B cell (primary cell): ENCODE results near the gene SLC6A20. TPM values are rescaled to one million over a fixed set of nuclear protein-coding genes. Genes with fewer than 3 reads are reported as not detected.

Experiments used
- ATAC-seq: fragments of 200-7000 bp; cut with Tn5 transposase; one replicate; pipeline ENCODE4 v1.10.0; 2021; ENCODE audit warnings: low read depth, mild to moderate bottlenecking, moderate number of reproducible peaks, moderate library complexity
- CTCF ChIA-PET: fragments of 350-600 bp; sonication (Branson Sonifier 250); formaldehyde crosslinking; loops from one replicate; lab custom pipeline; 2021; ENCODE audit warnings: antibody characterized with exemption, inconsistent platforms; lab: Charles Lee
- POLR2A ChIA-PET: fragments of 350-600 bp; sonication (Branson Sonifier 250); formaldehyde crosslinking; loops from one replicate; lab custom pipeline; 2021; ENCODE audit warnings: antibody characterized with exemption; lab: Charles Lee
- DNase-seq: peaks from one replicate; pipeline ENCODE4 v3.0.0; 2013
- H2AFZ ChIP-seq: 2 replicates; pipeline ENCODE4 v1.6.1; 2012; ENCODE audit warnings: mild to moderate bottlenecking, low read depth, low read length; ENCODE audit not compliant: insufficient read depth, poor library complexity, severe bottlenecking
- H3K27ac ChIP-seq, 2 donors: 1 replicate in 1 of 2; 2 replicates in 1 of 2; pipeline ENCODE4 v1.5.1; 2012 to 2013; ENCODE audit warnings: low read length in 2 of 2, mild to moderate bottlenecking in 2 of 2, moderate library complexity in 1 of 2
- H3K27me3 ChIP-seq, 4 experiments: fragments of 200-600 bp in 1 of 4; sonication (generic) in 1 of 4; replicated peaks in 1 of 4; 1 replicate in 2 of 4; 2 replicates in 2 of 4; pipeline versions ENCODE4 v1.6.1 to v1.7.0; 2013 to 2016; ENCODE audit warnings: low read length in 3 of 4, mild to moderate bottlenecking in 2 of 4, mixed read lengths in 1 of 4, moderate library complexity in 1 of 4; ENCODE audit not compliant: insufficient read depth in 4 of 4, control insufficient read depth in 3 of 4; ENCODE audit errors: control extremely low read depth in 1 of 4
- H3K36me3 ChIP-seq, 2 experiments: replicated peaks in 1 of 2; 1 replicate in 1 of 2; 2 replicates in 1 of 2; pipeline versions ENCODE4 v1.6.1 to v1.7.1; 2013; ENCODE audit warnings: low read length in 1 of 2; ENCODE audit not compliant: insufficient read depth in 2 of 2, control insufficient read depth in 1 of 2; ENCODE audit errors: control extremely low read depth in 1 of 2, extremely low read depth in 1 of 2
- H3K4me1 ChIP-seq, 2 donors: fragments of 200-600 bp in 1 of 2; sonication (generic) in 1 of 2; 1 replicate in 1 of 2; 2 replicates in 1 of 2; pipeline versions ENCODE4 v1.5.1 to v1.6.1; 2013 to 2017; ENCODE audit warnings: low read length in 2 of 2; ENCODE audit not compliant: control insufficient read depth in 2 of 2, insufficient read depth in 2 of 2
- H3K4me2 ChIP-seq: replicated peaks from 2 replicates; pipeline ENCODE3; 2012; ENCODE audit warnings: mild to moderate bottlenecking, low read depth, low read length; ENCODE audit not compliant: poor library complexity, severe bottlenecking
- H3K4me3 ChIP-seq, 5 experiments: fragments of 200-600 bp in 1 of 5; sonication (generic) in 1 of 5; 1 replicate in 3 of 5; 2 replicates in 2 of 5; pipeline versions ENCODE4 v1.5.1 to v1.7.0; 2011 to 2016; ENCODE audit warnings: low read length in 4 of 5, mild to moderate bottlenecking in 4 of 5, low read depth in 2 of 5, control low read depth in 1 of 5, moderate library complexity in 1 of 5; ENCODE audit not compliant: insufficient read depth in 1 of 5; ENCODE audit errors: control extremely low read depth in 1 of 5, extremely low read depth in 1 of 5
- H3K79me2 ChIP-seq: fragments of 200-600 bp; sonication (generic); one replicate; pipeline ENCODE4 v1.6.0; 2016; ENCODE audit warnings: low read length; ENCODE audit not compliant: control insufficient read depth, insufficient read depth
- H3K9ac ChIP-seq: fragments of 200-600 bp; sonication (generic); 2 replicates; pipeline ENCODE4 v1.6.1; 2017; ENCODE audit warnings: mild to moderate bottlenecking, low read length, moderate library complexity
- H3K9me3 ChIP-seq, 3 donors: one replicate each; pipeline versions ENCODE4 v1.6.1 to v1.7.1; 2013; ENCODE audit warnings: low read length in 2 of 3; ENCODE audit not compliant: control insufficient read depth in 2 of 3, insufficient read depth in 1 of 3; ENCODE audit errors: control extremely low read depth in 1 of 3
- H4K20me1 ChIP-seq: 2 replicates; pipeline ENCODE4 v1.6.0; 2012; ENCODE audit warnings: mild to moderate bottlenecking, low read length; ENCODE audit not compliant: insufficient read depth, control insufficient read depth, poor library complexity, severe bottlenecking
- H3K27ac Mint-ChIP-seq: one replicate; pipeline ENCODE4 v1.8.0; 2021; ENCODE audit warnings: mixed read lengths
- H3K27me3 Mint-ChIP-seq: one replicate; pipeline ENCODE4 v1.8.0; 2021; ENCODE audit warnings: mixed read lengths
- H3K4me1 Mint-ChIP-seq: one replicate; pipeline ENCODE4 v1.8.0; 2021; ENCODE audit warnings: mixed read lengths
- H3K4me3 Mint-ChIP-seq: one replicate; pipeline ENCODE4 v1.8.0; 2021; ENCODE audit warnings: mixed read lengths
- H3K9me3 Mint-ChIP-seq: one replicate; pipeline ENCODE4 v1.8.0; 2022; ENCODE audit warnings: mixed read lengths; ENCODE audit not compliant: insufficient read depth
- EZH2 ChIP-seq: IDR thresholded peaks from 2 replicates; pipeline ENCODE4 v1.6.1; 2012; ENCODE audit warnings: borderline replicate concordance, low read depth, mild to moderate bottlenecking, moderate library complexity, low read length; ENCODE audit not compliant: insufficient read depth, poor library complexity, severe bottlenecking
- WGBS: methylation state at CpG from one replicate; pipeline ENCODE4 v1.1.5; 2013; ENCODE audit warnings: missing lambda C conversion rate; ENCODE audit not compliant: insufficient coverage; 5-methylcytosine and 5-hydroxymethylcytosine counted together
- intact Hi-C: fragments of 100-400 bp; cut with micrococcal nuclease; formaldehyde crosslinking; loops from one replicate; pipeline ENCODE4 v1.10.0; 2022
- polyA plus RNA-seq: library from polyadenylated mRNA; depleted of rRNA; stranded (reverse); fragments of >200 nt; gene quantifications from 2 replicates; pipeline ENCODE4 v1.2.3, GENCODE V29; 2012
- total RNA-seq, 2 donors: library from RNA; stranded (reverse); fragments of 120-200 nt in 1 of 2; gene quantifications; 1 replicate in 1 of 2; 2 replicates in 1 of 2; pipeline versions ENCODE4 v1.2.3 to v1.2.4, GENCODE V29; 2013 to 2022
- TF ChIP-seq, protein P1 (sequence below): fragments of 200-600 bp; IDR thresholded peaks from one replicate; pipeline ENCODE4 v1.8.0; 2022; ENCODE audit warnings: antibody characterized with exemption, mild to moderate bottlenecking

The SLC6A20 gene
- total and polyA plus RNA-seq, 2 donors (not counting 1 experiment from before 2014, with no cell fraction given), result 0.32 TPM; not detected in 1

DNA sequence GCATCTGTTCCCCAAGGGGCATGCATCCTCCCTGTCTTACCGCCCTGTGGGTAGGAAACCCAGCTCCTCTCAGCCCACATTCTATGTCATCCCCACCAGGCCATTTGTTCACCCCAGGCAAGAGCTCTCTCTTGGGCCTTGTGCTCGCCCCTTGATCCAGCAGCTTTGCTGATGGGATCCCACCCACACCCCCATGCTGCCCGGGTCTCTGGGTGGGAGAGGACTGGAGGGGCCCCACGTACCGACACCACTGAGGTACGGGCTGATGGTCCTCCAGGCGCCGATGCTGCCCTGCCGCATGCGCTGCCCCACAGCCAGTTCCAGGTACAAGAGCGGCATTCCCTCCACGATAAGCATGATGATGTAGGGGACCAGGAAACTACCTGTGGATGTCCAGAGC, 14.5 kb downstream of the SLC6A20 start:
- Histone ChIP-seq H3K79me2 (no peaks in the 10 kb centered on the region), H3K27ac (no peak overlapping the region), H3K9me3 (peaks cover 0 to 4% (median 0%) of the 10 kb centered on the region in 3 donors), H3K36me3 (no peaks in the 10 kb centered on the region), H3K4me2 (no peak overlapping the region), H4K20me1 (no peaks in the 10 kb centered on the region), H3K9ac (no peak overlapping the region), H2AFZ (no peak overlapping the region), H3K4me1 (no peaks in the 10 kb centered on the region), H3K27me3 (no peaks in the 10 kb centered on the region), H3K4me3 (no peak overlapping the region)
- ChIA-PET POLR2A (no interaction called here), CTCF (no interaction called here)
- Mint-ChIP-seq H3K9me3 (peaks cover 6% of the 10 kb centered on the region), H3K4me3 (no peak overlapping the region), H3K27me3 (no peaks in the 10 kb centered on the region), H3K4me1 (no peaks in the 10 kb centered on the region), H3K27ac (no peak overlapping the region)
- intact Hi-C loops, result no loop called here
- WGBS, result 99% methylated on average over 7 of the region's 12 CpGs
- TF ChIP-seq, protein P1, sequence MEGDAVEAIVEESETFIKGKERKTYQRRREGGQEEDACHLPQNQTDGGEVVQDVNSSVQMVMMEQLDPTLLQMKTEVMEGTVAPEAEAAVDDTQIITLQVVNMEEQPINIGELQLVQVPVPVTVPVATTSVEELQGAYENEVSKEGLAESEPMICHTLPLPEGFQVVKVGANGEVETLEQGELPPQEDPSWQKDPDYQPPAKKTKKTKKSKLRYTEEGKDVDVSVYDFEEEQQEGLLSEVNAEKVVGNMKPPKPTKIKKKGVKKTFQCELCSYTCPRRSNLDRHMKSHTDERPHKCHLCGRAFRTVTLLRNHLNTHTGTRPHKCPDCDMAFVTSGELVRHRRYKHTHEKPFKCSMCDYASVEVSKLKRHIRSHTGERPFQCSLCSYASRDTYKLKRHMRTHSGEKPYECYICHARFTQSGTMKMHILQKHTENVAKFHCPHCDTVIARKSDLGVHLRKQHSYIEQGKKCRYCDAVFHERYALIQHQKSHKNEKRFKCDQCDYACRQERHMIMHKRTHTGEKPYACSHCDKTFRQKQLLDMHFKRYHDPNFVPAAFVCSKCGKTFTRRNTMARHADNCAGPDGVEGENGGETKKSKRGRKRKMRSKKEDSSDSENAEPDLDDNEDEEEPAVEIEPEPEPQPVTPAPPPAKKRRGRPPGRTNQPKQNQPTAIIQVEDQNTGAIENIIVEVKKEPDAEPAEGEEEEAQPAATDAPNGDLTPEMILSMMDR, result no peak
- TF ChIP-seq EZH2, result no peak
- DNase-seq, result no peak
- ATAC-seq, result no peak

DNA sequence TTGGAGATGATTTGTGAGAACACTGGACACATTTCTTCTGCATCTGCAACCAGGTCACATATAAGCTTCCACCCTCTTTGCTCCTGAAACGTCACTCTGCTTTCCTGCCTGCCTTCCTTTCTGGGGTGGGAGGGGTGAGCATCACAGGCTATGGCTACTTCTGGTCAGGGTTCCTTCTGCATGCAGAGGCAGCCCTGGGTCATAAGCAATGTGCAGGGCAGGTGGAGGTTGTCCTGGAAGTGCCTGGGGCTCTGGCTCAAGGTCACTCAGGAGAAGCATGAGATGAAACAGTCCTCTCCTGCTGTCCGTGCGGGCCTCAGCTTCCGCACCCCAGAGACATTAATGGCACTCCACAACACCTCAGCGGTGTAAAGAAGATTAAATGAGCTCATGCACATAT, 15.1 kb downstream of the SLC6A20 start:
- H3K4me2 ChIP-seq, result no peak overlapping the region
- no peak overlapping the region for H3K27ac ChIP-seq
- Mint-ChIP-seq H3K4me1 (no peaks in the 10 kb centered on the region), H3K27ac (no peak overlapping the region), H3K9me3 (peaks cover 6% of the 10 kb centered on the region), H3K4me3 (no peak overlapping the region), H3K27me3 (no peaks in the 10 kb centered on the region)
- DNase-seq (no peak), ATAC-seq (no peak)
- CTCF ChIA-PET, result no interaction called here
- TF ChIP-seq EZH2, result no peak
- TF ChIP-seq, protein P1, result no peak
- H3K9me3 ChIP-seq, result peaks cover 0 to 4% (median 0%) of the 10 kb centered on the region in 3 donors
- no peak overlapping the region for H2AFZ ChIP-seq
- POLR2A ChIA-PET, result no interaction called here
- no peak overlapping the region for H3K9ac ChIP-seq
- no peak overlapping the region for H3K4me3 ChIP-seq
- 100% methylated on average over 1 of the region's 5 CpGs for WGBS
- H4K20me1 ChIP-seq, result no peaks in the 10 kb centered on the region
- H3K4me1 ChIP-seq, result no peaks in the 10 kb centered on the region
- no peaks in the 10 kb centered on the region for H3K36me3 ChIP-seq
- no peaks in the 10 kb centered on the region for H3K27me3 ChIP-seq
- no peaks in the 10 kb centered on the region for H3K79me2 ChIP-seq
- intact Hi-C loops, result no loop called here
